NB4 (cell line): ENCODE measurements around the gene KAZALD1.

Experiments used
- CTCF ChIP-seq: IDR thresholded peaks from one replicate; pipeline ENCODE4 v1.5.1; 2012; ENCODE audit warnings: low read depth, low read length
- POLR2A ChIP-seq: IDR thresholded peaks from 2 replicates; pipeline ENCODE4 v1.6.1; 2011; ENCODE audit warnings: mild to moderate bottlenecking; ENCODE audit not compliant: insufficient read length; ENCODE audit errors: extremely low read depth
- TF ChIP-seq, protein P1 (sequence below): IDR thresholded peaks from 2 replicates; pipeline ENCODE4 v1.6.1; 2011; ENCODE audit warnings: low read depth, low read length

DNA sequence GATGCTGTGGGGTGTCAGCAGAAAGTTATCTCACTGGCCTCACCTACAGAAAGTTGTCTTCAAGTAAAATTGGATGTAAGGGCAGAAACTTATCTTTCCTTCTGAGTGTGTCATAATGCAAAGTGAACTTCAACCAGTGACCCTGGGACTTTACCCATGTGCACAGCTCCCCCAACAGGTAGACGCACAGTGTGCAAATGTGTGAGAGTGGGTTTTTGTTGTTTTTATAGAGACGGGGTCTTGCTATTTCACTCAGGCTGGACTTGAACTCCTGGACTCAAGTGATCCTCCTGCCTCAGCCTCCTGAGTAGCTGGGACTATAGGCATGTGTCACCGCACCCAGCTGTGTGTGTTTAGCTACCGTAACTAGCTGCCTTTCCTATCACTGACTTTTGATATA, 6.4 kb upstream of the KAZALD1 start:
- TF ChIP-seq, protein P1, sequence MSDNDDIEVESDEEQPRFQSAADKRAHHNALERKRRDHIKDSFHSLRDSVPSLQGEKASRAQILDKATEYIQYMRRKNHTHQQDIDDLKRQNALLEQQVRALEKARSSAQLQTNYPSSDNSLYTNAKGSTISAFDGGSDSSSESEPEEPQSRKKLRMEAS, result no peak
- TF ChIP-seq CTCF (peak; percentile 34), POLR2A (no peak)
